ENCODE results near the gene DLGAP4.
"Not testable (repeated sequence)": the region's sequence is repeated elsewhere in the genome, so short reads cannot be mapped to it uniquely, and the experiment has no call there.

The DLGAP4 gene

DNA sequence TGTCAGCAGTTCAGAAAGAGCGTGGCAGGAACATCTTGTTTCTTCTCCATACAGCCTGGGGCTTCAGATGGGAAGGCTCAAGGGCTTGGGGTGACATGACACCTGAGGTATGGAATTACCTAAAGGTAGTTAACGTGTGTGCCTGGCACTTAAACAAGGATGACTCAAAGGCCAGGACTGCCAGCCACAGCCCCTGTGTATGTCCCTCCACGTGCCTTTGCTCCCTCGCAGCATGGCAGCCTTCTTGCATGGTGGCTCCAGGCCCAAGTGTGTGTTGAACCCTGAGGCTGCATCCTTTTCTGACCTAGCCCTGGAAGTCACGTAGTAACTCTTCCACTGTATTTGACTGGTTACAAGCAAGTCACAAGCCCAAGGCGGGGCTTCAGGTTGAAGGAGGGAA lies 201.6 kb downstream of the DLGAP4 start:
- DNase-seq, result no peak

DNA sequence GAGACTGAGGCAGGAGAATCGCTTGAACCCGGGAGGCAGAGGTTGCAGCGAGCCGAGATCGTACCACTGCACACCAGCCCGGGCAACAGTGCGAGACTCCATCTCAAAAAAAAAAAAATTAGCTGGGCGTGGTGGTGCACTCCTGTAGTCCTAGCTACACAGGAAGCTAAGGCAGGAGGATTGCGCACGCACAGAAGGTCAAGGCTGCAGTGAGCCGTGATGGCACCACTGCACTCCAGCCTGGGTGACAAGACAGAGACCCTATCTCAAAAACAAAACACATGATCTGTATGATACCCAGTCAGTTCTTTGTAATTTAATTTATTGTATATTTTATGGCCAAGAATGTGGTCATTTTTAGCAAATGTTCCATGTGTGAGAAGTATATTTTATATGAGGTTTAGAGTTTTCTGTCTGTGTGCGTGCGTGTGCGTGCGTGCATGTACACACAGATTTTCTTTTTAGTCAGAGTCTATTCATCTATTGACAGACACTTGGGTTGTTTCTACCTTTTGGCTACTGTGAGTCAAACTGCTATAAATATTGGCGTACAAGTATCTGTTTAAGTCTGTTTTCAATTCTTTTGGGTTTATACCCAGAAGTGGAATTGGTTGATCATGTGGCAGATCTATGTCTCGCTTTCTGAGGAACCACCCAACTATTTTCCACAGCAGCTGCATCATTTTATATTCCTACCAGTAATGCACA lies 213.0 kb downstream of the DLGAP4 start:
- no peak for DNase-seq

- DNase-seq, result no peak
These were observed 213.8 kb downstream of the DLGAP4 start for GRCh38 chr20:36519944-36520343.

GRCh38 chr20:36521526-36521925 lies 215.4 kb downstream of the DLGAP4 start:
- no peak for DNase-seq

GRCh38 chr20:36522412-36522811 lies 216.3 kb downstream of the DLGAP4 start:
- not testable (repeated sequence) for DNase-seq

DNA sequence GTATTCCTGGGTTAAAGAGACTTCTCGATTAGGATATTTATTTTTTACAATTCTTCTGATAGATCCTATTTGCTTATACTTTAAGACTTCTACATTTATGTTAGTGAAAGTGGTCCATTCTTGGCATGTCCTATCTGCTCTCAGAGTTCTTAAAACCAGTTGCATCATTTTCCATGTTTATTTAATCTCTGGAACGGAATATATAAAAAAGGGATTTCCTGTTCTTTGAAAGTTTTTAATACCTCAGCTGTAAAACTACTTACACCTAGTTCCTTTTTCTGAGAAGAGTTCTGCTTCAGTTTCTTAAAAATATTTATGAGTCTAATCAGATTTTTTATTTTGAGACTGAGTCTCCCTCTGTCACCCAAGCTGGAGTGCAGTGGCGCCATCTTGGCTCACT lies 217.2 kb downstream of the DLGAP4 start:
- no peak for DNase-seq

DNA sequence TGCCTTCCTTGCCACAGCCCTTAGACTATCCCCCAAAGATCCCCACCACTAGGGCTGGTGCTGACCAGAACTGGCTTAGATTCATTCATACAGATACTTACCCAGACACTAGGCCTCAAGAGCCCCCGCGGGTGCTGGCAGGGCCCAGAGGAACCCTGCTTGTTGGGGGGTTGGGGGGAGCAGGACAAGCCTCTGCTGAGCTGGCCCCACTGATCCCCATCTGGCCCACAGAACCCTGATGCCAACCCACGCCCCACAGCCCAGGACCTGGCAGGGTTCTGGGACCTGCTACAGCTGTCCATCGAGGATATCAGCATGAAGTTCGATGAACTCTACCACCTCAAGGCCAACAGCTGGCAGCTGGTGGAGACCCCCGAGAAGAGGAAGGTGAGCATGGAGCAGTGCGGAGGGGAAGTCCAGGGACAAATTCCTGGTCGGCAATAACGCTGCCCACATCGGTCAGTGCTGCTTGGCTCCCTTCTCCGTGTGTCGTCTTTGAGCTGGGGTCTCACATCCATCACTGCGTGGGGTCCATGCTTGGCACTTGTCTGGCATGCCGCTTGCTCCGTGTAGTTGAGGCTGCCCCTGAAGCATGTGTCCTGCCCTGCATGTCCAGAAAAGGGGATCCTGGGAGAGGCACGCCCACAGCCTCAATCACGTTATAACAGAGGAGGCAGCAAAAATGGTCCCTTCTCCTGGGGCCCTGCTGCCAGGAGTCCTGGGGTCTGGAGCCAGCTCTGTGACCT lies 219.7 kb downstream of the DLGAP4 start:
- DNase-seq, result no peak

DNA sequence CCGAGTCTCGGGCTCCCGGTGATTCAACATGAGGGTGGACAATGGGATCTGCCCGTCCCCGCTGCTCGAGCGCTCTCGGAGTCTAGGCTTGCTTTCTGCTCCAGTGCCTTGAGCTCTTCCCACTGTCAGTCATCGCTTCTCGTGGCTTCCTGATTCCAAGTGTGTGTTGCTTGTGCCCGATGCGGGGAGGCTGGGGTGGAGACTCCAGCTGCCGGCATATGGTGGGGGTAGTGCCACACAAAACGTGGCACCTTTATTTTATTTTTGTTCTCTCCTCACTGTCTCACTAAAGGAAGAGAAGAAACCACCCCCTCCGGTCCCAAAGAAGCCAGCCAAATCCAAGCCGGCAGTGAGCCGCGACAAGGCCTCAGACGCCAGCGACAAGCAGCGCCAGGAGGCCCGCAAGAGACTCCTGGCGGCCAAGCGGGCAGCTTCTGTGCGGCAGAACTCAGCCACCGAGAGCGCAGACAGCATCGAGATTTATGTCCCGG lies 220.4 kb downstream of the DLGAP4 start:
- no peak for DNase-seq

- DNase-seq, result peak; percentile 47 to 68
These were observed 221.4 kb downstream of the DLGAP4 start for GRCh38 chr20:36527331-36528125.

- peak; percentile 64 to 78 for DNase-seq
These were observed 222.2 kb downstream of the DLGAP4 start for GRCh38 chr20:36528176-36528874.

DNA sequence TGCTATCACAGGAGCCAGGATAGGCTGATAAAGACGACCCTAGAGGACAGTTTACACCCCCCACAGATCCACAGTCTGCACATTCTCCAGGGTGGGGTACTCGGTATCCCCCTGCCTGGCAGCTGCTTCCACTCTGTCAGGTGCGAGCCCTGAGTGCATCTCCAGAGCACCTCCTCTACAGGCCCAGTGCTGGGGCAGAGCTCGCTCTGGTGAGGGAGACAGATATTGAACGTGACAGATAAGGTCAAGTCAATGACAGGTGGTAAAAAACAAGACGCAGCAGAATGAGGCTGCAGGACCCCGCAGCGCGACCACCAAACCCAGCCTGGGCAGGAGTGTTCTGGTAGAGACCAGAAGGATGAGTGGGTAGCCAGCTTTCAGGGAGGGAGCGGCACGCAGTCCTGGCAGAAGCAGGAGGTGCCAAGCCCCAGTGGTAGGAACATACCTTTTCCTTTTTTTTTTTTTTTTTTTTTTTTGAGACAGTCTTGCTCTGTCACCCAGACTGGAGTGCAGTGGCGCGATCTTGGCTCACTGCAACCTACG lies 222.8 kb downstream of the DLGAP4 start:
- peak; percentile 56 to 78 for DNase-seq

DNA sequence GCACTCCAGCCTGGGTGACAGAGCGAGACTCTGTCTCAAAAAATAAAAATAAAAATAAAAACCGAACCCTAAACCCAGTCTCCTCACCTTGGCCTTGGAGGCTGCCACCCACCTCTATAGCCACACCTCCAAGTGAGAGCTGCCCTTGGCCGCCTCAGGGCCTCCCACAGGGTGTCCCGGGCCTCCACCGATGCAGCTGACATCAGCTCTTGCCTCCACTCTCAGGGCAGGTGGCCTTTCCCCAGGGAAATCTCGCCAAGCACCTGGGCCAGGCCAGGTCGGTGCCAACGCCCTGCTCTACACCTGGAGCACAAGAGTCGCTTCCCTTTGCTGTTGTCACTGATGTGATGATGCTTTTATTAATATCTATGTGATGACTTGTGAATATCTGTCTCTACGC lies 226.2 kb downstream of the DLGAP4 start:
- no peak for DNase-seq

DNA sequence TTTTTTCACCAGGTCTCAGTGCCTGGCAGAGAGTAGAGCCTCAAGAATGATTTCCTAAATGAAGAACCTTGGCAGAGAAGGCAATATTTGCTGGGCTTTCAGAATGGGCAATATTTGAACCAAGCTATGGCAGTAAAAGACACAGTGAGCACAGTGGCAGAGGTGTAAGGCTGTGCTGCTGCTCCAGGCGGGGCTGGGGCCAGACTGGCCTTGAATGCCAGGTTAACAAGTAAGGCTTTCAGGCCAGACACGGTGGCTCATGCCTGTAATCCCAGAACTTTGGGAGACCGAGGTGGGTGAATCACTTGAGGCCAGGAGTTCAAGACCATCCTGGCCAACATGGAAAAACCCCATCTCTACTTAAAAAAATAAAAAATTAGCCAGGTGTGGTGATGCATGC lies 226.7 kb downstream of the DLGAP4 start:
- no peak for DNase-seq

DNA sequence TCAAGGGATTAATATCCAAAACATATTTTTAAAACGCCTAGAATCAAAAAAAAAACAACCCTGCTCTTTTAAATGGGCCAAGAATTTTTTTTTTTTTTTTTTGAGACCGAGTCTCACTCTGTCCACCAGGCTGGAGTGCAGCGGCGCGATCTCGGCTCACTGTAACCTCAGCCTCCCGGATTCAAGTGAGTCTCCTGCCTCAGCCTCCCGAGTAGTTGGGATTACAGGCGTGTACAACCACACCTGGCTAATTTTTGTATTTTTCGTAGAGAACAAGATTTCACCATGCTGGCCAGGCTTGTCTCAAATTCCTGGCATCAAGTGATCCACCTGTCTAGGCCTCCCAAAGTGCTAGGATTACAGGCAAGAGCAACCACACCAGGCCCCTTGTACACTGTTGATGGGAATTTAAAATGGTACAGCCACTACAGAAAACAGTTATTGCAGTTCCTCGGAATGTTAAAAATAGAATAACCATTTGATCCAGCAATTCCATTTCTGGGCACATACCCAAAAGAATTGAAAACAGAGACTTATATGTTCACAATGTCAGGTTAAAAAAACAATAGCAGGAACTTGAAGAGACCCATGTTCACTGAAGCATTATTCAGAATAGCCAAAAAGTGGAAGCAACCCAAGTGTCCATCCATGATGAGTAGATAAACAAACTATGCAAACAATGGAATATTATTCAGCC lies 232.0 kb downstream of the DLGAP4 start:
- DNase-seq, result no peak

GRCh38 chr20:36540551-36541211 lies 234.5 kb downstream of the DLGAP4 start:
- no peak for DNase-seq

- DNase-seq, result no peak
These were observed 235.2 kb downstream of the DLGAP4 start, which contains the start of gene MYL9 for GRCh38 chr20:36541227-36541767. Gene MYL9 (plus strand): TSS chr20:36541519. CDS start chr20:36544885, 3,366 bp downstream.

- peak; percentile 13 to 59 for DNase-seq
These were observed 235.8 kb downstream of the DLGAP4 start for GRCh38 chr20:36541768-36542488.

GRCh38 chr20:36542516-36543183 lies 236.5 kb downstream of the DLGAP4 start:
- DNase-seq, result no peak

Measured in NCI-H524 (cell line).